Measurements from ENCODE around the gene RHAG. TPM values are rescaled to one million over a fixed set of nuclear protein-coding genes. Genes with fewer than 3 reads are reported as not detected.
"Not testable (repeated sequence)": the region's sequence is repeated elsewhere in the genome, so short reads cannot be mapped to it uniquely, and the experiment has no call there.

The RHAG gene
- total RNA-seq, 1 donor from 2014 or later, result 0.44 TPM

DNA sequence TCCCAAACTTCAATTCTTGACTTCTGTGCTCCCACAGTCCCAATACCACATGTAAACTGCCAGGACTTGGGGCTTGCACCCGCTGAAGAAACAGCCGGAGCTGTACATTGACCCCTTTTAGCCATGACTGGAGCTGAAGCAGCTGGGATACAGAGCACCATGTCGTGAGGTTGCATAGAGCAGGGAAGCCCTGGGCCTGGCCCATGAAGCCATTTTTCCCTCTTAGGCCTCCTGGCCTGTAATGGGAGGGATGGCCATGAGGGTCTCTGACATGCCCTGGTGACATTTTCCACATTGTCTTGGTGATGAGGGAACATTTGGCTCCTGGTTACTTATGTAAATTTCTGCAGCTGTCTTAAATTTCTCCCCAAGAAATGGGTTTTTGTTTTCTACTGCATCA lies 9.8 kb downstream of the RHAG start:
- H3K27ac ChIP-seq (replicated peaks), result no peak overlapping the region
- H3K4me3 ChIP-seq, result no peak overlapping the region
- intact Hi-C loops (cut with micrococcal nuclease), result loop anchor here (10.0 kb wide), 1 partner anchor 228 kb away; no protein-coding TSS in a partner anchor
- no peaks in the 10 kb centered on the region for H3K27me3 ChIP-seq (ENCODE audit: low read depth)
- no peaks in the 10 kb centered on the region for H3K9me3 ChIP-seq (replicated peaks)
- H3K36me3 ChIP-seq, result no peaks in the 10 kb centered on the region
- DNase-seq, result no peak
- TF ChIP-seq, protein P1, sequence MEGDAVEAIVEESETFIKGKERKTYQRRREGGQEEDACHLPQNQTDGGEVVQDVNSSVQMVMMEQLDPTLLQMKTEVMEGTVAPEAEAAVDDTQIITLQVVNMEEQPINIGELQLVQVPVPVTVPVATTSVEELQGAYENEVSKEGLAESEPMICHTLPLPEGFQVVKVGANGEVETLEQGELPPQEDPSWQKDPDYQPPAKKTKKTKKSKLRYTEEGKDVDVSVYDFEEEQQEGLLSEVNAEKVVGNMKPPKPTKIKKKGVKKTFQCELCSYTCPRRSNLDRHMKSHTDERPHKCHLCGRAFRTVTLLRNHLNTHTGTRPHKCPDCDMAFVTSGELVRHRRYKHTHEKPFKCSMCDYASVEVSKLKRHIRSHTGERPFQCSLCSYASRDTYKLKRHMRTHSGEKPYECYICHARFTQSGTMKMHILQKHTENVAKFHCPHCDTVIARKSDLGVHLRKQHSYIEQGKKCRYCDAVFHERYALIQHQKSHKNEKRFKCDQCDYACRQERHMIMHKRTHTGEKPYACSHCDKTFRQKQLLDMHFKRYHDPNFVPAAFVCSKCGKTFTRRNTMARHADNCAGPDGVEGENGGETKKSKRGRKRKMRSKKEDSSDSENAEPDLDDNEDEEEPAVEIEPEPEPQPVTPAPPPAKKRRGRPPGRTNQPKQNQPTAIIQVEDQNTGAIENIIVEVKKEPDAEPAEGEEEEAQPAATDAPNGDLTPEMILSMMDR (IDR thresholded peaks at IDR 0.05; ENCODE audit: borderline replicate concordance), result no peak
- H3K4me1 ChIP-seq, result no peaks in the 10 kb centered on the region

DNA sequence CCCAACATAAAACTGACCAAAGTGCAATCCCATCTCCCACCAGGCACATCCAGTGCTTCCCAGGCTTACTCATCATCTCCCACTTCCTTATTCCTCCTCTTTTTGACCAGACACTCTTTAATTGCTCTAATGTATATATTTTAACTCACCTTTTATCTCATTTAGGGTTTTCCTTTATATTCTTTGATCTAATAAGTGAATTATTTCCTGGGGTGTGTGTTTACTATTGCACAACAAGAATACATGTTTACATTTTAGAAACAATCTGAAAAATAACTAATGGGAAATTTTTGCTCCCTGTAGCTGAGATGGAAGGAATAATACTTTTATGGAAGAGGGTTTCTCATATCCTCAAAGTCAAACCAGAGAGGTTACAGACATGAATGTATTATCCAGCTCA lies 18.4 kb downstream of the RHAG start:
- intact Hi-C loops (cut with micrococcal nuclease), result no loop called here
- Histone ChIP-seq H3K27me3 (ENCODE audit: low read depth) (peaks cover 6% of the 10 kb centered on the region), H3K9me3 (replicated peaks) (no peaks in the 10 kb centered on the region), H3K27ac (replicated peaks) (no peak overlapping the region), H3K36me3 (no peaks in the 10 kb centered on the region), H3K4me3 (no peak overlapping the region), H3K4me1 (no peaks in the 10 kb centered on the region)
- TF ChIP-seq, protein P1 (IDR thresholded peaks at IDR 0.05; ENCODE audit: borderline replicate concordance), result no peak
- DNase-seq, result no peak

DNA sequence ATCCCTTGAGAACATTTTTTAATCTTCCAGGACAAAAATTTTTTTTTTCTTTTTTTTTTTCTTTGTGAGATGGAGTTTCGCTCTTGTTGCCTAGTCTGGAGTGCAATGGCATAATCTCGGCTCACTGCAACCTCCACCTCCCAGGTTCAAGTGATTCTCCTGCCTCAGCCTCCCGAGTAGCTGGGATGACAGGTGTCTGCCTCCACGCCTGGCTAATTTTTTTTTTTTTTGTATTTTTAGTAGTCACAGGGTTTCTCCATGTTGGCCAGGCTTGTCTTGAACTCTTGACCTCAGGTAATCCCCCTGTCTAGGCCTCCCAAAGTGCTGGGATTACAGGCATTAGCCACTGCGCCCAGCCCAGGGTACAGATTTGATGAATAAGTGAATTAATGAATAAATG lies 22.5 kb downstream of the RHAG start:
- H3K9me3 ChIP-seq (replicated peaks); H3K4me3 ChIP-seq; H3K36me3 ChIP-seq; DNase-seq; H3K27ac ChIP-seq (replicated peaks); H3K4me1 ChIP-seq; intact Hi-C loops (cut with micrococcal nuclease): not testable (repeated sequence)
- peaks cover 14% of the 10 kb centered on the region for H3K27me3 ChIP-seq (ENCODE audit: low read depth)

DNA sequence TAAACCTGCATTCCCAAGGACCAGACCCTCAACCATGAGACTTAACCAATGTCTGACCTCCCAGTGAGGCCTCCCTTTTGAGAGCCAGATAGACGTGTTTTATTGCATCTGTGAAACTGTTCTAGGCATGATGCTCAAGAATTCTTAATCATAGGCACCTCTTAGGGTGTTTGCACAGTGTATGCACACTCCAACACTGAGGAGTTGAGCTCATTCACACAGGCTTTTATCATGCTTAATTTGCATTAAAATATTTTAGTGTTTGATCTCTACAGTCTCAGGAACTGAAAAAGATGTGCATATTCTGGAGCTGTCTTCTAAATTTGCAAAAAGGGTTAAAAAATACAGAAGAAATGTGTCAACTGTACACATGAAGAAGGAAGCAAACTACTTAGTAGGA lies 27.4 kb downstream of the RHAG start:
- TF ChIP-seq, protein P1 (IDR thresholded peaks at IDR 0.05; ENCODE audit: borderline replicate concordance), result no peak
- intact Hi-C loops (cut with micrococcal nuclease), result loop anchor here (5.0 kb wide), 1 partner anchor 77 kb away; no protein-coding TSS in a partner anchor
- Histone ChIP-seq H3K27me3 (ENCODE audit: low read depth) (peaks cover 14% of the 10 kb centered on the region), H3K4me3 (no peak overlapping the region), H3K4me1 (no peaks in the 10 kb centered on the region), H3K27ac (replicated peaks) (no peak overlapping the region), H3K36me3 (no peaks in the 10 kb centered on the region), H3K9me3 (replicated peaks) (no peaks in the 10 kb centered on the region)
- DNase-seq, result no peak

DNA sequence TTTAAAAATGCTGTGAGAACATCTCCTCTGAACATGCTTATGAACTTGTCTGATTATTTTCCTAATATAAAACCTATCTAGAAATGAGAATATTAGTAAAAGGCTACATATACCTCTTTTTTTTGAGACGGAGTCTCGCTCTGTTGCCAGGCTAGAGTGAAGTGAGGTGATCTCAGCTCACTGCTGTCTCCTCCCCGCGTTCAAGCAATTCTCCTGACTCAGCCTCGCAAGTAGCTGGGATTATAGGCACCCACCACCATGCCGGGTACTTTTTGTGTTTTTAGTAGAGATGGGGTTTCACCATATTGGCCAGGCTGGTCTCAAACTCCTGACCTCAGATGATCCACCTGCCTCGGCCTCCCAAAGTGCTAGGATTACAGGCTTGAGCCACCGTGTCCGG lies 28.4 kb downstream of the RHAG start:
- DNase-seq; H3K9me3 ChIP-seq (replicated peaks); H3K27ac ChIP-seq (replicated peaks); H3K36me3 ChIP-seq; H3K27me3 ChIP-seq (ENCODE audit: low read depth); H3K4me3 ChIP-seq; H3K4me1 ChIP-seq: not testable (repeated sequence)
- intact Hi-C loops (cut with micrococcal nuclease), result loop anchor here (5.0 kb wide), 1 partner anchor 76 kb away; no protein-coding TSS in a partner anchor

DNA sequence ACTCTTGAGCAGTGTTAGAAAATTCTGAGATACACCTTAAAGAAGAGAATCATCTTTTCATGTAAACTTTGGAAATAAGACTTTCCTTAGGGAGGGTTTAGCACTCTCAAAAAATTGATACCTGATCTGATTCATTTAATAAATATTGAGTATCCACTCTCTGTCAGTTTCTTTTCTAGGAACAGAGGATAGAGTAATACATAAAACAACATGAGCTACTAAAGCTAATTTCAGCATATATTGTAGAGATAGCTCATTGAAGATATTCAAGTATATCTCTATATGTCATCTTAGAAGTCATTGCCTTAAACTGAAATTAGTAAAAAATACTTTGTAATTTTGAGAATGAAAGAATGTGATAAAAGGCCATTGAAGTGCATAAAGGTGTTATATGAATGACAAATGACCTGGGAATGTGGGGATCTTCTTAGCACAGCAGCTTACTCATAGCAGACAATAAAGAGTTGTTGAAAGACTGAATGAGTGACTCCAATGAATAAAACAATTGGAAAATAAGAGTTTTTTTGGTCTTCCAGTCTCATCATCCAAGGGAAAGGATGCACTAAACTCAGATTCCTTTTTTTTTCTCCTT lies 29.2 kb downstream of the RHAG start:
- H3K27me3 ChIP-seq (ENCODE audit: low read depth), result peaks cover 6% of the 10 kb centered on the region
- DNase-seq, result no peak
- H3K4me3 ChIP-seq, result no peak overlapping the region
- no peaks in the 10 kb centered on the region for H3K36me3 ChIP-seq
- no peak overlapping the region for H3K27ac ChIP-seq (replicated peaks)
- no peaks in the 10 kb centered on the region for H3K9me3 ChIP-seq (replicated peaks)
- intact Hi-C loops (cut with micrococcal nuclease), result loop anchor here (5.0 kb wide), 1 partner anchor 75 kb away; no protein-coding TSS in a partner anchor
- TF ChIP-seq, protein P1 (IDR thresholded peaks at IDR 0.05; ENCODE audit: borderline replicate concordance), result peak; percentile 24
- H3K4me1 ChIP-seq, result no peaks in the 10 kb centered on the region
